Astrocyte of the hippocampus (primary cell): ENCODE data around the gene PTPN18.

ENCODE experiments used
- DNase-seq: peaks from one replicate; pipeline ENCODE4 v3.0.0; 2011; ENCODE audit warnings: low read depth, low spot score

Gene PTPN18

DNA sequence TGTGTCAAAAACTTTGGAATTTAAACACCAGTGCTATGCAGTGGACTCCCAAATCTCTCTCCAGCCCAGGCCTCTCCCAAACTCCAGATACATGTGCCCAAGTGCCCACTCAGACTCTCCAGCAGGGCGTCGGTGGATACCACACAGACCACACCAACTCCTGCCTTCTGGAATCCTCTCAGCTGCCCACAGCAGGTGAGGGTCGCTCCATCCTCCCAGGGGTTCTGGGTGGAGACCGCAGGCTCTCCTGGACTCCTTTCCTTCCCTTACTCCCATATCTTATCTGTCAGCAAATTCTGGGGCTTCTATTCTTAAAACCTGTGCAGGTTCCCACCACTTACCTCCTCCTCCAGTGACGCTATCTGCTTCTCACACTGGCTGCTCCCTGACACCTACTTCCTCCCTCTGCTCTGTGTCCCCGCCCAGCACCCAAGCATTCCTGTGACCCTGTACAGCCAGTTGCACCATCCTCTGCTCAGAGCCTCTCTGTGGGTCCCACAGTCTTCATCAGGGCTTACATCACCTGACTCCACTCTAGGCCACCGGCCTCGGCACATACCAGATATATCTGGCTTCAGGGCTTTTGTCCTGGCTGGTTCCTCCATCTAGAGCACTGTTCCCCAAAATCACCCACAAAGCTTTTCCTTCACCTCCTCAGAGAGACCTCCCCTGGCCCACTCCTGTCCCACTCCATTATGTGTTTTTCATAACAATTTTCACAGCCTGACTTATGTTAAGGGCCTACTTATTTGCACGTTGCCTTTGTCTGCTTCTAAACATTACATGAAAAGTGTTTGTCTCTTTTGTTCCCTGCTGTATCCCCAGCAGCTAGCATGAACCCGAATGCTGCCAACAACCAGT, 15.7 kb upstream of the PTPN18 start:
- DNase-seq: no peak

DNA sequence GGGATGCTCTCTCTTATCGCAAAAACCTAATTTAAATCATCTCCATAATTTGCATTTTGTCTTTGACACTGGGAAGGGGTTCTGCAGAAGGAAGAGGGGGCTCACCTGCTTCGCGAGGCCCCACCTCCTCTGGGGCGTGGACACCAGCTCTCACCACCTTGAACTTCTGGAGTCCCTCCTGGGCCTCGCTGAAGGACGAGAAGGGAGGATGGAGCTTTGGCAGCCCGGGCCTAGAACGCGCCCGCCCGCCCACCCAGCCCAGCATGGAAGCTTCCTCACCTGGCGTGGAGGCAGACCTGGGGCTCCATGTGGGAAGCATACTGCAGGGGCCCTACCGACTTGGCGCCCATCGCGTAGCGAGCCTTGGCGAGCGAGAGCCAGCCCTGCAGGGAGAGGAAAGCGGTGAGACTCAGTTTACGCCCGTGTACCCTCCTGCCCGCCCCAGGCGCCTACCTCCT, 14.3 kb upstream of the PTPN18 start:
- DNase-seq: no peak

DNA sequence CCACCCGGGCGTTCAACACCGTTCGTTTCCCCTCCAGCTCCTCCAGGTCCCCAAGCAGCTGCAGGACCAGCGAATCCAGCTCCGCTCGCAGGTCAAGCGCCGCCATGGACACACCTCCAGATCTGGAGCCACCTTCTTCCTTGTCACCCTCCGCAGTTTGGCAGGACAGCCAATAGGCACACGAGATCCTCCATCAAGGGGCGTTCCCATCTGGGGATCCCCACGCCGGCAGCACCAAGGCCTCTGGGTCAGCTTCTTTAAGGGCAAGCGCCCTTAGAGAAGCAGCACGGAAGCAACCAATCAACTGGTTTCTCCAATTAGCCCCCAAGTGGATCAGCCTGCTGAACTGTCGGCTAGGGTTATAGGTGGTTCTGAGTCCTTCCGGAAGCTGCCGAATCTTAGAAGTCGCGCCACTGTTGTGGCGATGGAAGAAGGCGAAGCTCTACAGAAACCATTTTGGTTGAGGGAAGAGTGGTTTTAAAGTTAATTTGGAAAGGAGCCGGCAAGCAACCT, 13.8 kb upstream of the PTPN18 start:
- peak; percentile 97 for DNase-seq

DNA sequence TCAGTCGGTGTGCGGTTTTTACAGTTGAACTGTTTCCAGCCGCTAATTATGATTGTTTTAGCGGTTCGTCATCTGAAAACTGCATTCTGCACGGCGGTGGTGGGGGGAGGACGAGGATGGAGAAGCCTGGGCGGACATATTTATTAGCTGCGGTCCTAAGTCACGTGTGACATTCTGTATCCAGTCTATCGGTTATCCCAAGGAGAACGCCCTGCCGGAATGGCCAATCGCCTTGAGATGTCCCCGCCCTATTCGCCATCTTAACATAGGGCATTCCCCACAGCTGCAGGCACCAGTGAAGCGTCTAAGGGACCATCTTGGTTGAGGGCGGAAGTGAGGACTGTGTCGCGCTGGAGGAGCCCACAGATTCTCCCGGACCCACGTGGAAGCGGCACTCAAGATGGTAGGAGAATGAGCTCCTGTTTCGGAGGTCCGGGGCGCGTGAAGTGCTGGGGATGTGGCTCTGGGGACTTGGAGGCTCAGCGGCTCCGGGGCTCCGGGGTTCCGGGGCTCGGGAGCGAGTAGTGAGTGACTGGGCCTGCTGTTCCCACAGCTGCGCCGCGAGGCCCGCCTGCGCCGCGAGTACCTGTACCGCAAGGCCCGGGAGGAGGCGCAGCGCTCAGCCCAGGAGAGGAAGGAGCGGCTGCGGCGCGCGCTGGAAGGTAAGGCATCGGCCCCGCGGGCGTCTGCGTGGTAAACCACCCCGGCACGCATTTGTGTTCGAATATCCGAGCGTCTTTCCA, 13.2 kb upstream of the PTPN18 start, which contains the start of gene IMP4:
IMP4 (plus strand) TSS at position 365 of the 743 bp plus-strand sequence; CDS start at position 401, 36 bp downstream.
- DNase-seq: peak; percentile 99

DNA sequence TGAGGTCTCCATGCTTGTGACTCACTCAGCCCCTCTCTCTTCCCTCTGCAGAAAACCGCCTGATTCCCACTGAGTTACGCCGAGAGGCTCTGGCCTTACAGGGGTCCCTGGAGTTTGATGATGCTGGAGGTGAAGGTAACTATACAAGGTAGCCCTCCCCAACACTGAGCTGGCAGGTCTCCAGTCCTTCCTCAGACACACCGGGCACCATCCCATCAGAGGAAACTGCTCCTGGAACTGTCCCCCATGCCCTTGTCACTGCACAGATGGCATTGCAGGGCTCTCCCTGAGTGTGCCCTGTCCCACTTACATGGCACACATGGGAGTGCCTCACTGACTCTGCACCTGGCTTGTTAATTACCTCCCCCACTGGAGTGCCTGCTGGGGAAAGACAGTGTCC, 11.3 kb upstream of the PTPN18 start:
- DNase-seq: no peak

DNA sequence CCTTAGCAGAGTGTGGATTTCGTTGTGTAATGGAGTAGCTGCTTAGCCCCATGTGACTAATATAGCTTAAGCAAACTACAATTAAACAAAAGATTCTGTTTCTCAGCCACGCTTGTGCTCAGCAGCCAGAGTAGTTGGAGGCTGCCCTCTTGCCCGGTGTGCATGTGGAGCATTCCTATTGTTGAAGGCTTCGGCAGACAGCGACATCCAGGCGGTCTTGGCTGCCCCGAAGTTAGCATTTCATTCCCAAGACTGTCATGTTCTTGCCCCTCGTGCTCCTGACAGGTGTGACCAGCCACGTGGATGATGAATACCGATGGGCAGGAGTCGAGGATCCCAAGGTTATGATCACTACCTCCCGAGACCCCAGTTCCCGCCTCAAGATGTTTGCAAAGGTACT, 10.8 kb upstream of the PTPN18 start:
- DNase-seq: no peak

DNA sequence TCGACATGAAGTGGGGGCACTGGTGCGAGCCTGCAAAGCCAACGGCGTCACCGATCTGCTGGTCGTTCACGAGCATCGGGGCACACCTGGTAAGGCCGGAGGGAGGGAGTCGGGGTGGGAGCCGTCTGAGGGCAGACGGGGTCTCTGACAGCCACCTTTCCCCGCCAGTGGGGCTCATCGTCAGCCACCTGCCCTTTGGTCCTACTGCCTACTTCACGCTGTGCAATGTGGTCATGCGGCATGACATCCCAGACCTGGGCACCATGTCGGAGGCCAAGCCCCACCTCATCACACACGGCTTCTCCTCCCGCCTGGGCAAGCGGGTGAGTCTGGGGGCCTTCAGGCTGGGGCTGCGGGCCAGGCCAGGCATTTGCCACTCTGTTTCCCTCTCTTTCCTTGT, 10.2 kb upstream of the PTPN18 start:
- no peak for DNase-seq

DNA sequence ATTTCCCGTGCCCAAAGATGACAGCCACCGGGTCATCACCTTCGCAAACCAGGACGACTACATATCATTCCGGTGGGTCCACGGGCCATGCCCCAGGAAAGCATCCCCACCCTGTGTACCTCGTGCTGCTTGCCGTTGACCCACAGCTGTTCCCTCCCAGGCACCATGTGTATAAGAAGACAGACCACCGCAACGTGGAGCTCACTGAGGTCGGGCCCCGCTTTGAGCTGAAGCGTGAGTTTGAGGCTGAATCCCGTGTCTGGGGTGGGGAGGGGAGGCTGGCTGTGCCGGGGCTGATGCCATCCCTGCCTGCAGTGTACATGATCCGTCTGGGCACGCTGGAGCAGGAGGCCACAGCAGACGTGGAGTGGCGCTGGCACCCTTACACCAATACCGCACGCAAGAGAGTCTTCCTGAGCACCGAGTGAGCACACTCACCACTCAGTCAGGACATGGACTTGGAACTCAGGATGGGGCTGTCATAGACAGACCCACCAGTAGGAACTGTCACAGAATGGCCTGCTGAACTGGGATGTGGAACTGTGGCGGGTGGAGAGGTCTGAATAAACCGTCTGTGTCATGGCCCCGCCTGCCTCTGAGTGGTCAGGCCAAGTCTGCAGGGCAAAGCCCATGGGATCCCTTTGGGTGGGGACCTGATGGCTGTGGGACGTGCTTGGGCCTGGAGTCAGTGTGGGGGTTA, 9.7 kb upstream of the PTPN18 start:
- DNase-seq: no peak

DNA sequence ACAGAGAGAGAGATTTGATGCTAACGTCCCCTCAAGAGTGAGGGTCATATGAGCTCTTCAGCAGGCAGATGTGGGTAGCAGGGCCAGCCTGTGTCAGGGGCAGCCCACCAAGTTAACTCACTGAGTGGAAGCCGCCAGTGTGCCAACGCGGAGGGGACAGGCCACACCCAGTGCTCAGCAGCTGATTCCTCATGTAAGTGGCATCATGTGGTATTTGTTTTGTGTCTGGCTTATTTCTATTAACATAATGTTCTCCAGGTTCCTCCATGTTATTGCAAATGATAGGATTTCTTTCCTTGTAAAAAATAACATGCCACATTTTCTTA, 9.2 kb upstream of the PTPN18 start:
- no peak for DNase-seq

DNA sequence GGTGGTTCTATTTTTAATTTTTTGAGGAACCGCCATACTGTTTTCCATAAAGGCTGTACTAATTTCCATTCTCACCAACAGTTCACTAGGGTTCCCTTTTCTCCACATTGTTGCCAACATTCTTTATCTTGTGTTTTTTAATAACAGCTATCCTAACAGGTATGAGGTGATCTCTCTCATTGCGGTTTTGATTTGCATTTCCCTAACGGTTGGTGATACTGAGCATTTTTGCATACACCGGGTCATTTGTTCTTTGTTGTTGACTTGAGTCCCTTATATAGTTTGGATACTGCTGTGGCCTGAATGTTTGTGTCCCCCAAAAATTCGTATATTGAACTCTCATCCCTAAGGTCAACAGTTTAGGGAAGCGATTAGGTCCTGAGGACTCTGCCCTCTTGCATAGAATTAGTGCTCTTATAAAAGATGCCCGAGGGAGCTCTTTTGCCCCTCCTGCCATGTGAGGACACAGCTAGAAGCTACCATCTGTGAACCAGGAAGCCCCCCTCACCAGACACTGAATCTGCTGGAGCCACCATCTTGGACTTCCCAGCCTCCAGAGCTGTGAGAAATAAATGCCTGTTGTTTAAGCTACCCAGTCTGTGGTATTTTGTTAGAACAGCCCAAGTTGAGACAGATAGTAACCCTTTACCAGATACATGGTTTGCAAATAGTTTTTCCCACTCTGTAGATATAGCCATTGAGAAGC, 8.5 kb upstream of the PTPN18 start:
- no peak for DNase-seq

DNA sequence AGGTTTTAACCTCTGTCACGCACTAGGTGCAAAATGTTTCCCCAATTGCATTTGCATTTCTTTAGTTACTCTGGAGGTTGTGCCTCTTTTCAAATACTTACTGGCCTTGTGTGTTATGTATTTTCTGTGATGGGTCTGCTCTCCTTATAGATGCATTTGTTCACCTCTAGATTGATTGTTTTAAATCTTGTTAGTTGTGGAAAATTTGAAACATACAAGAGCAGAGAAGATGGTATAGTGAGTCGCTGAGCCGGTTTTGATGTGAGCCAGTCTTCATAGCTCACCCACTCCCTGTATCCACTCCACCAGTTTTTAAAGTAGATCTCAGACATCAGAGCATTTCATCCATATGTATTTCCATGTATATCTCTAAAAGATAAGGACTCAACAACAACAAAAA, 6.7 kb upstream of the PTPN18 start:
- DNase-seq: no peak

DNA sequence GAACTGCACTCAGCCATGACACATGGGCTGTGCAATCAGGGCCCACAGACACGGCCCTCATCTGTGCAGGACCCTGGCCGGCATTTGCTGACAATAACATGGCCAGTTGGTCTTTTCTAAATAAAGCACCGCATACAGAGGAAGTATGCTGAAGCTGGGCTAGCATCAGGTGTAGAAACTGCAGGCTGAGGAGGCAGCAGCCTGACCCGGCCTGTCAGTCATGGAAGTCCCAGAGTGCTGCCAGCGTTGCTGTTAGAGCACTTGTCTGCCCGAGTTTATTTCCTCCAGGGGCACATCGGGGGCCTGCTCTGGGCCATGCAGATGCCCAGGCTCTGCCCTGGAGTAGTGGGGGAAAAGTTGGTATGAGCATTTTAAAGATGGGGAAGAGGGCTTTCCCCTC, 4.1 kb upstream of the PTPN18 start:
- no peak for DNase-seq

DNA sequence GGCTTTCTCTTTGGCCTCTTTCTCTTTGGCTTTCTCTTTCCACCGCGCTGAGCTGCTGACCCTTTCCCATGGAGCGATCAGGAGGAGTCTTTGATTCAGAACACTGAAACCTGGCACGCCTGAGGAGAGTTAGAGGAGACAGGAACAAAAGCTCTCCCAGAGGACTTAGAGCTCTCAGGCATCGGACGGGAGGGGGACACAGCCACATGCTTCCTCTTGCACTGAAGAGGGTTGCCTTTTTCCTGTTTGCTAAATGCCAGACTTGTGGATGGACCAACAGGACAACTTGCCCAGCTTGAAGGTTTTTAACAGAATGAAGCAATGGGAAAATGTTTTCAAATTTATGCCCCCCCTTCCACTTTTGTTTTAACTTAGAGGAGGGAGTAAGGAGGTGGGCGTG, 3.6 kb upstream of the PTPN18 start:
- DNase-seq: no peak

DNA sequence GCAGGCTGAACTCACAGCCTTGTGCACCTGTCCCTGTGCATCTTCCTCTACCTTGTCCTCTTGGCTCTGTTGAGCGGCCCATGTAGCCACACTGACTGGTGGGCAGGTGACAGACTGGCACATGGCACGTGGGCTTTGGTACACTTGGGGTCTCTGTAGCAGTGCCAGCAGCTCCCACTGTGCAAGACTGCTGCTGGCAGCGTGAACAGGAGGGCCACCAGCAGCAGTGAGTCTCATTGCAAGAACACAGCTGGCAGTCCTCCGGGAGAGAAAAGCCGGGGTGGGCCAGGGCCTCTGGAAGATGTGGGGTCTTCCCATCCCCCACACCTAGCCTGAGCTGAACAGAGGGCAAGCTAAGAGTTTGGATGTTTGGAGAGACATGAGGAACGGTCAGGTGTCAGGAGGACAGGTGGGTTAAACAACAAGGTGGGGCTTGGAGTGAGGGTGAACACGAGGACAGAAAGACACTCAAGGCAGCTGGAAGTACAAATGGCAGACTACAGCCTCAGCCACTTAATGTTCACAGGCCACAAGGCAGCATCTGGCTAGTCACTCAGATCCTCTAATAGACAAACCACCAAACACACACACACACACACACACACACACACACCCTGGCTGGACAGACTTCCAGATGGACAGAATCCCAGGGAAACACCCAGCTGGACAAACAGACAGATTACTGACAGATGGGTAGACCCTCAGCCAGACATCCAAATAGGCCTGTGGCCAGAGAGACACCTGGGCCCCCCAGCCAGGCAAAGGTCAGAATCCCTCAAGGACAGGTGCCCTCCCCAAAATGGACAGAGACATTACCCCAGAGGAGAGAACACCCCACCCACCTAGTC, 2.3 kb upstream of the PTPN18 start:
- no peak for DNase-seq

DNA sequence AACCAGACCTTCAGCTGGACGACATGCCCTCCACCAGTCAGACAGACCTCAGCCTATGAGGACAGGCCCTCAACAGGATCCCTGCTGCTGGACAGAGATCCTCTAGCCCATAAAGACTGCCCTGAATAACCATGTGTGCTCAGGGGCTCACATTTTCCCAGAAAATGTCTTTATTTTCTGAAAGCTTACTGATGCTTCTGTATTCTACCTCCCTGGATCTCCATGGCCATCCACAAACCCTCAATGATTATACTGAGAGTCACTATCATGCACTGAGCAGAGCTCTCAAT, 1.8 kb upstream of the PTPN18 start:
- no peak for DNase-seq

DNA sequence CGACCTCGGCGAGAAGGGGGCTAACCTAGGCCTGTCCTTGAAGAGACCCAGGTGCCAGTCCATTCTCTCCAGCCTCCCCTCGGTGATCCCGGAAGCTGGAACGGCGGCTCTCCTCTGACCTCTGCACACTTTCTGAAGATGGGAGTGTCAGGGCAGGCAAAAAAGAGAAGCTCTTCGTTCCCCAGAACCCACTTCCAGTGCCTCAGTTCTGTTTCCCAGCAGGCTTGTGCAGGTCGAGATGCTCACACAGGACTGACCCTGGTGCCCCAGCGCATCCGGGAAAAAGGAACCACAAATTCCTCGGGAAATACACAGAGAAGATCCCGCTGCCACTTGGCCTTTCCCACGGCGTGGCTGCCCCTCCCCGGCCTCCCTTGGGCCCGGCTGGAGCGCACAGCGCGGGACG, 681 bp upstream of the PTPN18 start:
- DNase-seq: no peak

DNA sequence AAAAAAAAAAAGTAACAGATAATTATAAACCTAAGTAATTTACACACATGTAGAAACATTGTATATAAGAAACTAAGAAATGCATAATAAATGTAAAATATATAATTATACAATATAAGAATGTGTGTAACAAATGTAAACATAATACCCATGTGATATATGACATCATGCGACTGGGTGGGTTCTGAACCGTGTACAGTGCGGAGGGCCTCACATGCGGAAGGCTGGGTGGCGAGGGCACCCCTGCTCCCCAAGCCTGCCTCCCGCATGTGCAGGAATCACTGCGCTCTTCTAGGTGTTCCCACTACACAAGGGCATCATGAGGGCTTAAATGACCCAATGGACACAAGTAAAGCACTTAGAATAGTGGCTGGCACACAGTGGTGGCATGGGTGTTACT, 2.0 kb downstream of the PTPN18 start:
- DNase-seq: no peak

DNA sequence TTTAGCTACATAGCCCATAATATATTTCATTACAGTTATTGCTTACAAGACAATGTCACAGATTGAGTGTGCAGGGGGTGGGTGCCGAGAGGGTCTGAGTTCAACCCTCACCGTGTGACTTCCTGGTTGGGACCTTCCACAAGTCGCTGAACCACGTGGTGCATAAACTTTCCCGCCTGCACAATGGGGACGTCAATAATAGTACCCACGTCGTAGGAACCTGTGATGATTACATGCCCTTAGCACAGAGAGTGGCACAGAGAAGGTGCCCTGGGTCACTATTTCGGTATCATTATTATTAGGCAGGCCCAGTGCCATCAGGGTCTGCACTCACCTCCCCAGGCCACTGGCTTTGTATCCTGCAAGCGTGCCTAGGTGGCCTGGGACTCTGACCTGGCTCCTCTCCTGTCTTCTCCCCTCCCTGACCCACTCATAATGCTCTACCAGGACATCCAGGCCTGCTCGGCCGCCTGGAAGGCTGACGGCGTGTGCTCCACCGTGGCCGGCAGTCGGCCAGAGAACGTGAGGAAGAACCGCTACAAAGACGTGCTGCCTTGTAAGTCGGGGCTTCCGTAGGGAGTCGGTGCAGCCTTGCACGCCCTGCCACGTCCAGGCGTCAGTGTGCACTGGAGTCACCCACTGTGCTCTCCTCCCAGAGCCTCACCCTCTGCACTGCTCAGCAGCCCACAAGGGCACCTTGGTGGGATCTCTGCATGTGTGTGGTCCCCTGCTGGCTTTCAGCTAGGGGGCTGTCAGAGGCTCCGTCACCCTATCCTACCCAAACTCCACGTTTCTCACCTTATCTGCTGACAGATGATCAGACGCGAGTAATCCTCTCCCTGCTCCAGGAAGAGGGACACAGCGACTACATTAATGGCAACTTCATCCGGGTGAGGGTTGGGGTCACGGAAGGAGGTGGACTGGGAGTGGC, 2.8 kb downstream of the PTPN18 start:
- DNase-seq: no peak

DNA sequence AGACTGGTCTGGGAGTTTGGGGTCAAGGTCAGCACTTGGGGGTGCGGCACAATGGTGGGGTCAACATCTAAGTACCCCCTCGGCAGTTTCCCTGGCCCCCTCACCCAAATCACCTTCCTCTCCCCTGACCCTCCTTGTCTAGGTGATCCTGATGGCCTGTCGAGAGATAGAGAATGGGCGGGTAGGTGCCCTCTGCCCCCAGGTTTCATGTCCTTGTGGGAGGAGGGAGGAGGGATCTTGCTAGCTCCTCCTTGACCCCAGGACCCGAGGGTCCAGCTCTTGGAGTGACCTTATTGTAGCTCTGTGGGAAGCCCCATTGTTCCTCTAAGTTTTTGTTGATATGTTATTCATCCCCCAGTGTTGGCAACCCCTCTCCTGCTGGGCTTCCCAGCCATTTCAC, 3.6 kb downstream of the PTPN18 start:
- DNase-seq: no peak

DNA sequence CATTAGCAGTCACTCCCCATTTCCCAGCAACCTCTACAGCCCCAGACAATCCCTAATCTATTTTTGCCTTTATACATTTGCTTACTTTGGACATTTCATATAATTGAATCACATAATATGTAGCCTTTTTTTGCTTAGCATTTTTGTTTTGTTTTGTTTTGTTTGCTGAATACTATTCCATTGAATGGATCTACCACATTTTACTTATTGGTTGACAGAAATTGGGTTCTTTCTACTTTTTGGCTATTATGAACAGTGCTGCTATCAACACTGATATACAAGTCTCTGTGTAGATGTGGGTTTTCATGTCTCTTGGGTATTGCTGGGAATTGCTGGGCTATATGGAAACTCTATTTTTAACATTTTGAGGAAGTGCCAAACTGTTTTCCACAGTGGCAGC, 7.6 kb downstream of the PTPN18 start:
- DNase-seq: no peak
